GM21576 (cell line): ENCODE results near the gene U2AF1L4.

Experiments used
- ATAC-seq: cut with Tn5 transposase; IDR thresholded peaks from one replicate; pipeline ENCODE4 v1.9.1; 2021; ENCODE audit warnings: mild to moderate bottlenecking, moderate library complexity; ENCODE audit not compliant: unreplicated experiment

The U2AF1L4 gene

DNA sequence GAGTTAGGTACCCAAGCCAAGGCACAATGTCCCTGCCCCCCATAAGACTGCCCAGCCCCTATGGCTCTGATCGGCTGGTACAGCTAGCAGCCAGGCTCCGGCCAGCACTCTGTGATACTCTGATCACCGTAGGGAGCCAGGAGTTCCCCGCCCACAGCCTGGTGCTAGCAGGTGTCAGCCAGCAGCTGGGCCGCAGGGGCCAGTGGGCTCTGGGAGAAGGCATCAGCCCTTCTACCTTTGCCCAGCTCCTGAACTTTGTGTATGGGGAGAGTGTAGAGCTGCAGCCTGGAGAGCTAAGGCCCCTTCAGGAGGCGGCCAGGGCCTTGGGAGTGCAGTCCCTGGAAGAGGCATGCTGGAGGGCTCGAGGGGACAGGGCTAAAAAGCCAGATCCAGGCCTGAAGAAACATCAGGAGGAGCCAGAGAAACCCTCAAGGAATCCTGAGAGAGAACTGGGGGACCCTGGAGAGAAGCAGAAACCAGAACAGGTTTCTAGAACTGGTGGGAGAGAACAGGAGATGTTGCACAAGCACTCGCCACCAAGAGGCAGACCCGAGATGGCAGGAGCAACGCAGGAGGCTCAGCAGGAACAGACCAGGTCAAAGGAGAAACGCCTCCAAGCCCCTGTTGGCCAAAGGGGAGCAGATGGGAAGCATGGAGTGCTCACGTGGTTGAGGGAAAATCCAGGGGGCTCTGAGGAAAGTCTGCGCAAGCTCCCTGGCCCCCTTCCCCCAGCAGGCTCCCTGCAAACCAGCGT is 30.4 kb downstream of the U2AF1L4 start:
- no peak for ATAC-seq

DNA sequence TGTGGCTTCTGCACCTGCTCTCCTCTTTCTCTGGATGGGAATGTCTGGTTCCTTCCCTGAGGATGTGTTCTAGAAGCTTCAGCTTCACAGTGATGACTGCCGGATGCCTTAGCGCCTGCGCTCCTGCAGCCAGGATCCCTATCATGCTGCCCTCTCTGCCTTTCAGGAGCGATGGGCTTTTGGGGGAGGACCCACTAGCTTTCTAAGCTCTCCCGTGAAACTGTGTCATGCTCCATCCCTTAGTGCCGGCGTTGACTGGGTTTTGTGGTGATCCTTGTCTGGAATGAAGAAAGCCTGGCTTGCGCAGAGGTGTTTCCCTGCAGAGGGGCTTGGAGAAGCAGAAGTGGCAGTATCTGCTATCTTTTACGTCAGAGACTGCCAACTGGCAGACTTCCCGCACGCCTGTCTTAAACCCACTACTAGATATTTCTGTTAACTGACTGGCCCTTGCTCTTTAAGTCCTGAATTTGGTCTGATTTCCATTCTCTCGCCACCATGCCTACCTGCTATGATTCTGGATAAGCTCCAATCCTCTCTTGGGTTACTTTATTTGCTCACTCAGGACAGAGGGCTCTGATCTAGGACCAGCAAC is 31.2 kb downstream of the U2AF1L4 start:
- ATAC-seq, result no peak

DNA sequence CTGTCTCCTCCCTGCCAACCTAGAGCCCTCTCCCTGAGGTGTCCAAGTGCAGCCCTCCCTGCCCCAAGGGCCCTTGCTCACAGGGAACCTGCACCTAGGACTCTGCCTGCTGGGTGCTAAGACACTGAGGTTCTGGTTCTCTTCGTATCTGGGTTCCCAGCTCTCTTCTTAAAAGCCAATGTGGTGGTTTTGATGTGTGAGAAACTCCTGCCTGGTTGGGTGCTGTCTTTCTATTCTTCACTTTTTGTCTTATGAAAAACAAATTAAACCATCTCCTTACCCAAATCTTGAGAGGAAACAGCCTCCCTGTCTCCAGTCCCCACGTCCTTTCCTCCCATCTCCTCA is 31.7 kb downstream of the U2AF1L4 start:
- ATAC-seq, result no peak

DNA sequence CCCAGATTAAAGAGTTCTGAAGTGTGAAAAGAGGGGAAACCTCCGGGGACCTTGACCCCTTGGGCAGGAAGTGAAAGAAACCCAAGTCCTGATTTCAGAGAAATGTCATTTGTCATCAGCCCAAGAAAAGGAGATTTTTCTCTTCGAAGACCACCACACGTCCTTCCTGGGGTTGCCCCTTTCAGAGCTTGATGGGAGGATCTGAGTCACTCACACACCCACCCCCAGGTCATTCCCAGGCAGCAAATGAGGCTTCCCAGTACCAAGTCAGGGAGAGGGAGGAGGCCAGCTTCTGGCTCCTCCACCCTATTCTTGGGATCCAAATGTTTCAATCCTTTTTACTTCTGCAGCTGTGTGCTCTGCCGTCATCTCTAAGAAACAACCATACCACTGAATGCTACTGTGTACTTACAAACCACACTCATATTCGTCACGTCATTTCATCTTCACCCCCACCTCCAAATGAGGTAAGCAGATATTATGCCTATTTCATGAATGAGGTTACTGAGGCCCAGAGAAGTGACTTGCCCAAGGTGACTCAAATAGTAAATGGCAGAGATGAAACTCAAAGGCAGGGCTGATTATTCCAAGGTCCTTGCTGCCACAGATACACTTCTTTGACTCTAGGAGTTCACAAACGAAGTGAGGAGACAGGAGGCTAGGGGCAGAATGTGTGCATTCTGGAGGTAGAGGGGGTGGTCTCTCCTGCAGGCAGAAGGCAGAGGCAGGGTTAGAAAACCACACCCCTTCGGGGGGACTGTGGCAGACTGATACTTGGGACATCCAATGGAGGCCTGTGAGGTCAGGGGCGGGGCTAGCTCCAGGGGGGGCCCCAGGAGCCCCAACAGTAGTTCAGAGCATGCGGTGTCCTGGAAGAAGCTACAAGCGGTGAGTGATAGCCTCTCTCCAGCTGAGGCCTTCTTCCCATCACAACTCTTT is 32.4 kb downstream of the U2AF1L4 start:
- no peak for ATAC-seq

DNA sequence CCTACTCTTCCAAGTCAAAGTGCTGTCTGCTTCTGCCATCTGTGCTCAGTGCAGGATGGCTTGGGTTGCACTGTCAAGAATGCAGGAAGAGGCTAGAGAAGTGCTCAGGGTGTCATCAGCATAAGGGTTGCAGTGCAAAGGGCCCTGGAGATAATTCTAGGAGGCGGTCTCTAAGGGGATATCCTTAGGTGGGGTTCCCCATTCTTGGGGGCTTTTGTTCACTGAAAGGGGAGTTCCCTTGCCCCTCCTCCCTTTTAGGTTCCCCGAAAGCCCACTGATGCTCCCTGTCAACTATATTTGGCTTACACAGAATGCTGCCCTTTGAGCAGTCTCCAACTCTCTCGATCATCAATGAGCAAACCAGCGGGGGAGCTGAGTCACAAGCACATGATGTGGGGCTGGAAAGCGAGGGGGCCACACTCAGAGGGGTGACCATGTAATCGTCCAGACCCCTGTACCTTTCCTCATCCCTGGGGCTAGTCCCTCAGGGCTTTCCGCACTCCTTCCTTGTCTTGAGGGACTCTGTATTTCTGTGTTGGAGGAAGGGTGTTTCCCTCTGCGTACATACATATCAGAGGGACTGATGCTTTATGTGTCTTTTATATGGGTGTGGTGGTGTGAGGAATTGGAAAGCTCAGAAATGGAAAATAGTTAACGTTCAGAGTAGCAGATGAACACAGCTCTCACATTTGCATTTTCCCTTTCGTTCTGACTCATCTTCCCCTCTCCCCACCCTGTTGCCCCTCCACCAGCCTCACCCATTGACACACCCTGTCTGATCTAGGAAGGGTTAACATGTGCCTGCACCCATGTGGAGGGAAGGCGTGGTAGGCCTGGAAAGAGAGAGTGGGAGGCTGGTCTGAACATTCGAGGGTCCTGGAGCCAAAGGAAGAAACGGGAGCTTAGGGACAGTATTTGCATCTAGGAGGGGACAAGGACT is 34.2 kb downstream of the U2AF1L4 start:
- ATAC-seq, result peak; percentile 31

DNA sequence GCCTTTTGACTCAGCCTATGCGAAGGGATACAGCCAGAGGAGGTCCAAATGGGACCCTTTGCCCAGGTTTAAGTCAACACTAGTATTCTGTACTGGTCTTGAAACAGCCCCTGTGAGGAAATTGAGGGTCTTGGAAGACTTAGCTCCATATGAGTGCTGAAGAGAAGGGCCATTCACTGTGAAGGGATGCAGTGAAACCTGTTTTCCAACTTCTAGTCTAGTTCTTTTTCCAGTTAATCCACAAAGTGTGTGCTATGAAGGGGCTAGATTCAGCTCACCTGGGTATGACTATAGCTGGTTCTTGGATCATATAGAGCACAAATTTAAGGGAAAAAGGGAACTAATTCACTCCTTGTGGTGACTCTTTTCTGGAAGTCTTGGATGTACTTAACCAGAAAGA is 36.8 kb downstream of the U2AF1L4 start:
- ATAC-seq, result no peak

DNA sequence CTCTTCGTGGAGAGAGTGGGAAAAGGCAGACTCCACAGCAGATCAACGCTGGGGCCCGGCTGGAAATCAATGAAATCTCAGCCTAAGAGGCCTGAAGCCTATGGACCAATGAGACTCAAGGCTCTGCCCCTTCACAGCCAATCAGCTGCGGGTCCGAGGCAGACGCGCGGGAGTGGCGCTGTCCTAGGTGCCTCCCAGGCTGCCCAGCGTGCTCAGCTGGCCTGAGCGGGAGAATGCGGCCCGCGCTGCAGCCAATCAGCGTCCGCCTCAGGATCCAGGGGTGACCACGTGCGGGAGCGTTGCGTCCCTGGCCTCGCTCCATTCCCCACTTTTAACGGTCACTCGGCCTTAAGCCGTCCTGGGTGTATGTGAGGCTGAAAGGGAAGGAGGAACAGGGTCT is 41.0 kb downstream of the U2AF1L4 start, which contains the start of gene ZBTB32:
Gene ZBTB32 (plus strand): TSS at position 341 of the 400 bp plus-strand sequence. CDS start 10,069 bp downstream, outside the sequence.
- no peak for ATAC-seq

DNA sequence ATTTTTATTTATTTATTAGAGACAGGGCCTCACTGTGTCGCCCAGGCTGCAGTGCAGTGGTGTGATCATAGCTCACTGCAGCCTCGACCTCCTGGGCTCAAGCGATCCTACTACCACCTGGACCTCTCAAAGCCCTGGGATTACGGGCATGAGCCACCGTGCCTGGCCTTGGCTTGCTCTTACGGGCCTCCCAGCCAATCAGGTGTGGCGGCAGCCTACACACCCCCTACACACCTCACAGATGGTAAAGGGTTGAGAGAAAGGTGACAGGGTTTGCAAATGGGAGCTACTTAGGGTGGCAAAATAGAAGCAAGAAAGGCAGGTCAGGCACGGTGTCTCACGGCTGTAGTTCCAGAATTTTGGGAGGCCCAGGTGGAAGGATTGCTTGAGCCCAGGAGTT is 41.9 kb downstream of the U2AF1L4 start:
- no peak for ATAC-seq

DNA sequence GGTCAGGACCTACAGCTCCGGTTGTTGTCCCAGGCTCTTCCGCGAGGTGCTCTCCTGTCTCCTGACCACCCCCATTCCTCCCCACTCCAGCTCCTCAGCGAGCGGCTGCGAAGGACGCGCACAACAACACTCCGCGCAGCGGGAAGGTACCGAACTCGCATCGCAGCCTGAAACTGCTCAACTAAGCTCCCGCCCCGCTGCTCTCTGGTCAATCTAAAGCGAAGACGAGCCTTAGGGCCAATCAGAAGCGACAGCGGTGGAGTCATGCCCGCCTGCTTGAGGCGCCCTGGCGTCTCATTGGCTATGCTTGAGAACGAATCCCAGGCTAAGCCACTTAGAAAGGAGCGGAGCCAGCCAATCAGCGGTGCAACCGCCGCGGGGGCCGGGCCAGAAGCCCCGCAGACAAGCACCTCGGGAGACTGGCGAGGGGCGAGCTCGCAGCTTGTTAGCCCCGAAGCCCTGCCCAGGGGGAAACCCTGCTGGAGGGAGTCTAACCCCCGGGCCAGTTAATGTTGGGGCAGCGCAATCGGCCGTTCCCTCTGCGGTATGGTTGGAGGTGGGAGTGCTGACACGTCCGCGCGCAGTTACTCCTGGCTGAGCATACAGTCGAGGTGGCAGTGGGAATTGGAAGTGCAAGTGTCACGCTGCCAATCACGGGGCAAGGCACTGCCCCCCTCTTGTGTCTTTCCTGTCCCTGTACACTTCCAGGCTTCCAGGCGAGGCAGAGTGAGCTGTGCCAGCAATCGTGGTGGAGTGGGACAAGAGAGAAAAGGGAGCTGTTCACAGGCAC is 42.8 kb downstream of the U2AF1L4 start:
- ATAC-seq, result peak; percentile 88

DNA sequence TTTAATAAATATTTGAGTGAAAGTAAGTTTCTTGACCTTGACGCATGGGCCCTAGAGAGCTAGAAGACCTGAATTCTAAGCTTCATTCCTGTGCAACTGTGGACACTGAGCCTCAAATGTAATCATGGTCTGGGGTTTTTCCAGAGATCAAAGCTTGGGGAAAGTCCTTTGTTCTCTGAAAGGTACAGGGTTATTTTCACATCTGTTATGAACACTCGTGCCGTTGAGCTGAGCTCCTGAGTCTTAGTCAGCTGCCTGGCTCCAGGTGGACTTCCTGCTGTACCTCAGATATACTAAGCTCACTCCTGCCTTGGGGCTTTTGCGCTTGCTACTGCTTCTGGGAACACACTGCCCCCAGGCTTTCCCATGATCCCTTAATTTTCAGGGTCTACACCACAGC is 48.4 kb downstream of the U2AF1L4 start:
- no peak for ATAC-seq

DNA sequence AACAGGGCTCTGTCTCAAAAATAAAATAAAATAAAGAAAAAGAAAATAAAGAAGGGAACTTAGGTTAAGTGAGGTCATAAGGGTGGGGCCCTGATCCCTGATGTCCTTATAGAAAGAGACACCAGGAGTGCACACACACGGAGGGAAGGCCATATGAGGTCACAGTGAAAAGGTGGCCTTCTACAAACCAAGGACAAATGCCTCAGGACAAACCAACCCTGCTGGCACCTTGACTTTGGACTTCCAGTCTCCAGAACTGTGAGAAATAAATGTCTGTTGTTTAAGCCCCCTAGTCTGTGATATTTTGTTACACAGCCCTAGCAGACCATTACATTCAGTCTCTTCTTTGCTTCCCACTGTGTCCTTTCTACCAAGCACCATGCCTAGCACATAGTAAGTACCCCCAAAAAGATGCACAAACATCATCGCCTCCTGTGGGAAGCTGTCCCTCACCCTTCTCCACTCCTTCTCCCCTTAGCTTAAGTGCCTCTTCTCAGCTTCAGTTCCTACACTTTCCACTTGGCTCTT is 49.3 kb downstream of the U2AF1L4 start:
- ATAC-seq, result no peak

DNA sequence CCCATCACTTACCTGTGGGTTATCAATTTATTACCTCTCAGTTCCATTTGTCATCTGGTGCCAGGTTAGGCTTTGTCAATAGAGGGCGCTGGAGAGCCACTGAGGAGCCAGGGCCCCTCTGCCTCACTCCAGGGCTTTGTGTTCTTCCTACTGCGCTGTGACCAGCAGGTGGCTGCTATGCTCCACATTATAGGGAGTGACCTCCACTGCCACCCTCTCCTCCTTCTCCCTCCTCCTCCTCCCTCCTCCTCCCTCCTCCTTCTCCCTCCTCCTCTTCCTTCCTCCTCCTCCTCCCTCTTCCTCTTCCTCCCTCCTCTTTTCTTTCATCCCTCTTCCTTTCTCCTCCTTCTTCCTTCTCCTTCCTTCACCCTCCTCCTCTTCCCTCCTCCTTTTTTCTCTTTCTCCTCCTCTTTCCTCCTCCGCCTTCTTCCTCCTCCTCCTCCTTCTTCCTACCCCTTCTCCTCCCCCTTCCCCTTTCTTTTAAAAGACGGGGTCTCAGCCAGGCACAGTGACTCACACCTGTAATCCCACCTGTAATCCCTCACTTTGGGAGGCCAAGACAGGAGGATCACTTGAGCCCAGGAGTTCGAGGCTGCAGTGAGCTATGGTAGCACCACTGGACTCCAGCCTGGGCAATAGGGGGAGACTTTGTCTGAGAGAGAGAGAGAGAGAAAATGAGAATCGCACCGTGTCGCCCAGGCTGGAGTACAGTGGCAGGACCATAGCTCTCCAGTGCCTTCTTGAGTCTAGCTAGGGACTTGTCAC is 51.2 kb downstream of the U2AF1L4 start:
- peak; percentile 79 for ATAC-seq

DNA sequence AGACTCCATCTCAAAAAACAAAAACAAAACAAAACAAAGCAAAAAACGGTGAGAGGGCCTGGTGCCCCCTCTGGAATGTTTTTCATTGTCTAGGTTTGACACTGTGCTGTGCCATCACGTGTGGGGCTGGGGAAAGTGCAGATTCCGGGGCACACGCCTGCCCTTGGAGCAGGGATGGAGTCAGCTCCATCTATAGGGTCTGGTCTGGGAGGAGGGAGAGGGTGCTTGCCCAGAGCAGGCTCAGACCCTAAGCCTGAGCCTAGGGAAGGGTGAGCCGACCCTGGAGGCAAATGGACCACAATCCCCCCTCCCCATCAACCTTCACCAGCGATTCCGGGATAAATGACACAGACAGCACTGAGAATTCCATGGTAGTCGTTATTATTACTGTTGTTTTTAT is 51.8 kb downstream of the U2AF1L4 start:
- no peak for ATAC-seq
